GM23338 (cell line): ENCODE measurements around the gene TTLL8.

Experiments
- CREB1 ChIP-seq: fragments of 250-450 bp; sonication (Bioruptor Pico); IDR thresholded peaks from 2 replicates; pipeline ENCODE4 v1.5.0; 2020; ENCODE audit warnings: low read depth, mild to moderate bottlenecking, moderate library complexity
- CTCF ChIP-seq, 2 experiments: fragments of 200-600 bp in 1 of 2; sonication (generic) in 1 of 2; conservative IDR thresholded peaks; 2 replicates each; pipeline versions ENCODE4 v1.5.1 to v1.6.1; 2016 to 2017; ENCODE audit warnings: antibody characterized with exemption in 2 of 2, low read depth in 2 of 2, mild to moderate bottlenecking in 2 of 2, moderate library complexity in 1 of 2
- EZH2 ChIP-seq: fragments of 200-600 bp; sonication (generic); IDR thresholded peaks from one replicate; pipeline ENCODE4 v1.8.0; 2017; ENCODE audit warnings: antibody characterized with exemption, mild to moderate bottlenecking, low read depth; ENCODE audit not compliant: unreplicated experiment
- EZH2phosphoT487 ChIP-seq: fragments of 200-600 bp; sonication (generic); IDR thresholded peaks from one replicate; pipeline ENCODE4 v1.8.1; 2018; ENCODE audit warnings: antibody characterized with exemption; ENCODE audit not compliant: unreplicated experiment
- JUNB ChIP-seq: IDR thresholded peaks from one replicate; pipeline ENCODE4 v1.6.1; 2016; ENCODE audit warnings: antibody characterized with exemption; ENCODE audit not compliant: unreplicated experiment
- NANOG ChIP-seq: IDR thresholded peaks from 2 replicates; pipeline ENCODE4 v1.6.1; 2016; ENCODE audit warnings: antibody characterized with exemption, borderline replicate concordance
- POLR2AphosphoS5 ChIP-seq: IDR thresholded peaks from 2 replicates; pipeline ENCODE4 v1.6.1; 2016; ENCODE audit warnings: antibody characterized with exemption, low read depth
- STAT1 ChIP-seq: IDR thresholded peaks from one replicate; pipeline ENCODE4 v1.6.1; 2016; ENCODE audit warnings: antibody characterized with exemption; ENCODE audit not compliant: unreplicated experiment
- ZNF114 ChIP-seq: fragments of 250-450 bp; sonication (Bioruptor Pico); IDR thresholded peaks from 2 replicates; pipeline ENCODE4 v1.5.0; 2020; ENCODE audit warnings: mild to moderate bottlenecking, moderate library complexity
- ZNF331 ChIP-seq: fragments of 250-450 bp; sonication (Bioruptor Pico); IDR thresholded peaks from 2 replicates; pipeline ENCODE4 v1.5.0; 2020; ENCODE audit warnings: low read depth, mild to moderate bottlenecking, moderate library complexity
- ZNF462 ChIP-seq: fragments of 250-450 bp; sonication (Bioruptor Pico); IDR thresholded peaks from 2 replicates; pipeline ENCODE4 v1.5.0; 2020; ENCODE audit warnings: mild to moderate bottlenecking, moderate library complexity
- TF ChIP-seq, protein P1 (sequence below): IDR thresholded peaks from one replicate; pipeline ENCODE4 v1.6.1; 2018; ENCODE audit warnings: antibody characterized with exemption; ENCODE audit not compliant: unreplicated experiment
- TF ChIP-seq, protein P2 (sequence below): IDR thresholded peaks from 2 replicates; pipeline ENCODE4 v1.6.1; 2016; ENCODE audit warnings: antibody characterized with exemption

DNA sequence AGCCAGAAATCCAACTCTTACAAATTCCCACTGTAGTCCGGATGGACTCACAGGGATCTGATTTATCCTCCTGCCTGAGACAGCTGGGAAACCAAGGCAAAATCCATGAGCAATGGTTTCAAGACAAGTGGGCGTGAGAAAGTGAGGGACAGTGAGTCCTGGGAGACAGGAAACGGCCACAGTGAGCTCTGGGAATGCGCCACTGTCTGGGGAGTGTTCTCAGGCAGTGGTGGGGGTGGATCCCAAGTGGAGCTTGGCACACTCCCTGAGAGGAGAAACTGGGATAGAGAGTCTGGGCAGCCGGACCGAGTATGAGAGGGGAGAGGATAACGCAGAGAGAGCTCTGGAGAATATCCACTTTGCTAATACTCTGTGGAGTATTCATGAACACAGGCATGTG is 55.3 kb downstream of the TTLL8 start:
- TF ChIP-seq CTCF (conservative IDR thresholded peaks at IDR 0.05; ENCODE audit: low read depth in 2 of 2), result no peak
- TF ChIP-seq JUNB, result no peak
- no peak for TF ChIP-seq EZH2phosphoT487
- TF ChIP-seq, protein P1, sequence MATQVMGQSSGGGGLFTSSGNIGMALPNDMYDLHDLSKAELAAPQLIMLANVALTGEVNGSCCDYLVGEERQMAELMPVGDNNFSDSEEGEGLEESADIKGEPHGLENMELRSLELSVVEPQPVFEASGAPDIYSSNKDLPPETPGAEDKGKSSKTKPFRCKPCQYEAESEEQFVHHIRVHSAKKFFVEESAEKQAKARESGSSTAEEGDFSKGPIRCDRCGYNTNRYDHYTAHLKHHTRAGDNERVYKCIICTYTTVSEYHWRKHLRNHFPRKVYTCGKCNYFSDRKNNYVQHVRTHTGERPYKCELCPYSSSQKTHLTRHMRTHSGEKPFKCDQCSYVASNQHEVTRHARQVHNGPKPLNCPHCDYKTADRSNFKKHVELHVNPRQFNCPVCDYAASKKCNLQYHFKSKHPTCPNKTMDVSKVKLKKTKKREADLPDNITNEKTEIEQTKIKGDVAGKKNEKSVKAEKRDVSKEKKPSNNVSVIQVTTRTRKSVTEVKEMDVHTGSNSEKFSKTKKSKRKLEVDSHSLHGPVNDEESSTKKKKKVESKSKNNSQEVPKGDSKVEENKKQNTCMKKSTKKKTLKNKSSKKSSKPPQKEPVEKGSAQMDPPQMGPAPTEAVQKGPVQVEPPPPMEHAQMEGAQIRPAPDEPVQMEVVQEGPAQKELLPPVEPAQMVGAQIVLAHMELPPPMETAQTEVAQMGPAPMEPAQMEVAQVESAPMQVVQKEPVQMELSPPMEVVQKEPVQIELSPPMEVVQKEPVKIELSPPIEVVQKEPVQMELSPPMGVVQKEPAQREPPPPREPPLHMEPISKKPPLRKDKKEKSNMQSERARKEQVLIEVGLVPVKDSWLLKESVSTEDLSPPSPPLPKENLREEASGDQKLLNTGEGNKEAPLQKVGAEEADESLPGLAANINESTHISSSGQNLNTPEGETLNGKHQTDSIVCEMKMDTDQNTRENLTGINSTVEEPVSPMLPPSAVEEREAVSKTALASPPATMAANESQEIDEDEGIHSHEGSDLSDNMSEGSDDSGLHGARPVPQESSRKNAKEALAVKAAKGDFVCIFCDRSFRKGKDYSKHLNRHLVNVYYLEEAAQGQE, result no peak
- no peak for TF ChIP-seq CREB1 (CRISPR knock-in tag)
- no peak for TF ChIP-seq EZH2
- no peak for TF ChIP-seq STAT1
- no peak for TF ChIP-seq POLR2AphosphoS5
- TF ChIP-seq ZNF114 (CRISPR knock-in tag), result no peak
- no peak for TF ChIP-seq ZNF331 (CRISPR knock-in tag)
- TF ChIP-seq, protein P2, sequence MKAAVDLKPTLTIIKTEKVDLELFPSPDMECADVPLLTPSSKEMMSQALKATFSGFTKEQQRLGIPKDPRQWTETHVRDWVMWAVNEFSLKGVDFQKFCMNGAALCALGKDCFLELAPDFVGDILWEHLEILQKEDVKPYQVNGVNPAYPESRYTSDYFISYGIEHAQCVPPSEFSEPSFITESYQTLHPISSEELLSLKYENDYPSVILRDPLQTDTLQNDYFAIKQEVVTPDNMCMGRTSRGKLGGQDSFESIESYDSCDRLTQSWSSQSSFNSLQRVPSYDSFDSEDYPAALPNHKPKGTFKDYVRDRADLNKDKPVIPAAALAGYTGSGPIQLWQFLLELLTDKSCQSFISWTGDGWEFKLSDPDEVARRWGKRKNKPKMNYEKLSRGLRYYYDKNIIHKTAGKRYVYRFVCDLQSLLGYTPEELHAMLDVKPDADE, result no peak
- no peak for TF ChIP-seq ZNF462
- no peak for TF ChIP-seq NANOG
